ENCODE results near the gene FOXP1. TPM values are rescaled to one million over a fixed set of nuclear protein-coding genes. Genes with fewer than 3 reads are reported as not detected.

Gene FOXP1
- total and polyA plus RNA-seq, 8 donors = 12.3 to 215 (median 117) TPM

DNA sequence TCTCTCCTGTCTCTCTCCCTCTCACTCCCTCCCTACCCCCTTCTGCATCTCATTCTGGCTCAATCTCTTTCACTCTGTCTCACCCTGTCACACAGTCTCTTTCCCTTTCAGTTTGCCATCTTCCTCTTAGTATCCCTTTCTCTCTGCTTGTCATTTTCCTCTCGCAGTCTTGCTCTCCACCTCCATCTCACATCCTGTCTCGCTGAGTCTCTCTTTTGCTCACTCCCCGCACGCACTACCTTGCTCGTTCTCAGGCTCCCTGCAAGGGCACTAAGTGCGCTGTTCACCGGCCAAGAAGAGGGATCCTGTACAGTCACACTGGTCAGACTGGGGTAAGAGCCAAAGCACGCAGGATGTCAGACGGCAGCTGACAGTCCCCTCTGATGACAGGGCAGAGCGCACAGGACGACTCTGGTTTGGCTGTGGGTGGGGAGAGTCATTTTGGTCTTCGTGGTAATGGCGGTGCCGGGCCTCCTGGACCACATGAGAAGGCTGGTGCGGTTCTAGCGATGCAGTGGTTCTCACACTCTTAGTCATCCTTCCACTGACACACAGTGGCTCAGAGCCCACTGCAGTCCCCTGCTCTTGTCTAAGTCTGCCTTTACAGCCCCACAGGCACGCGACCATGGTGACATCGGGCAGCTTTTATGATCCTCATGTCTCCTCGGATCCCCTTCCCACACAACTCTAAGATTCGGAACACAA lies 356.8 kb downstream of the FOXP1 start:
- no peaks in the 10 kb centered on the region for H3K9me3 ChIP-seq
- no peak for DNase-seq
- TF ChIP-seq POLR2A (IDR thresholded peaks at IDR 0.05) = no peak
- TF ChIP-seq, protein P1, sequence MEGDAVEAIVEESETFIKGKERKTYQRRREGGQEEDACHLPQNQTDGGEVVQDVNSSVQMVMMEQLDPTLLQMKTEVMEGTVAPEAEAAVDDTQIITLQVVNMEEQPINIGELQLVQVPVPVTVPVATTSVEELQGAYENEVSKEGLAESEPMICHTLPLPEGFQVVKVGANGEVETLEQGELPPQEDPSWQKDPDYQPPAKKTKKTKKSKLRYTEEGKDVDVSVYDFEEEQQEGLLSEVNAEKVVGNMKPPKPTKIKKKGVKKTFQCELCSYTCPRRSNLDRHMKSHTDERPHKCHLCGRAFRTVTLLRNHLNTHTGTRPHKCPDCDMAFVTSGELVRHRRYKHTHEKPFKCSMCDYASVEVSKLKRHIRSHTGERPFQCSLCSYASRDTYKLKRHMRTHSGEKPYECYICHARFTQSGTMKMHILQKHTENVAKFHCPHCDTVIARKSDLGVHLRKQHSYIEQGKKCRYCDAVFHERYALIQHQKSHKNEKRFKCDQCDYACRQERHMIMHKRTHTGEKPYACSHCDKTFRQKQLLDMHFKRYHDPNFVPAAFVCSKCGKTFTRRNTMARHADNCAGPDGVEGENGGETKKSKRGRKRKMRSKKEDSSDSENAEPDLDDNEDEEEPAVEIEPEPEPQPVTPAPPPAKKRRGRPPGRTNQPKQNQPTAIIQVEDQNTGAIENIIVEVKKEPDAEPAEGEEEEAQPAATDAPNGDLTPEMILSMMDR (IDR thresholded peaks at IDR 0.05) = no peak
- no peaks in the 10 kb centered on the region for H3K27me3 ChIP-seq
- peak overlapping the region in 1 of 4 donors; percentile 17 for H3K4me3 ChIP-seq
- no peaks in the 10 kb centered on the region for H3K36me3 ChIP-seq
- H3K4me1 ChIP-seq = peaks cover 0 to 56% (median 16%) of the 10 kb centered on the region in 4 donors
- peak overlapping the region in 4 of 5 donors; percentile 56 to 74 (median 66) for H3K27ac ChIP-seq
- intact Hi-C loops (cut with DNase I; ENCODE audit: low total_unique reads) = no loop called here
- 69 to 80% (median 74%) methylated on average over 21 of the region's 21 CpGs for WGBS, 5 donors

DNA sequence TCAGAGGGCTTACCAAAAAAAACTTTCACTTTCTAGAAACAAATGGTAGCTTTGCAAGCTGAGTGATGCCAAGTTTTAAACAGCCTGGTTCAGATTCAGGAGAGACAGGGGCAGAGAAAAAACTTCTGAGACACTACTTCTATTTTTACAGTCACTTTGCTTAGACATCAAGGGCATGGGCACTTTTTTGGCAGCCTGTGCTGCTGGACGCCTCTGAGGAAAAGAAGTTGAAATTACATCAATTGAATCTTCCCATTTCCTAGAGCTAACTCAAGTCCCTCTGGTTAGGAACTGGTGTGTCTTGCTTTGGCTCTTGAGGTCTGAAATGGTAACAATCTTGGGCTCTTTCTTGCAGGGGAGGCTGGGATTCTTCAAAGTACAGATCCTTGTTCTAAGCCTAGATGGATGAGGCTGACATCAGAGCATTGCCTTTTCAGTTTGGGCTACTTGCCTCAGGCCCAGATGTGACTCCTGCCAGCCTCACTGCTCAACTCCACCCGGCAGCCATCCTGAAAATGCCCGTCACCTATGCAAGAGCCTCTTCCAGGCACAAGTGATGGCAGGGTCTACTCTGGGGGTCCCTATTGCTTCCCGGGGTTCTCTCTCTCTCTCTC lies 357.5 kb downstream of the FOXP1 start:
- DNase-seq = no peak
- Histone ChIP-seq H3K27ac (peak overlapping the region in 4 of 5 donors; percentile 56 to 74 (median 66)), H3K36me3 (no peaks in the 10 kb centered on the region), H3K9me3 (no peaks in the 10 kb centered on the region), H3K4me3 (peak overlapping the region in 2 of 4 donors; percentile 2 to 17), H3K4me1 (peaks cover 0 to 56% (median 16%) of the 10 kb centered on the region in 4 donors), H3K27me3 (no peaks in the 10 kb centered on the region)
- TF ChIP-seq POLR2AphosphoS5 (IDR thresholded peaks at IDR 0.05) = peak in 1 of 3 donors; percentile 19
- TF ChIP-seq POLR2A (IDR thresholded peaks at IDR 0.05) = no peak
- 55 to 86% (median 76%) methylated on average over 4 of the region's 4 CpGs for WGBS, 5 donors
- intact Hi-C loops (cut with DNase I; ENCODE audit: low total_unique reads) = no loop called here

DNA sequence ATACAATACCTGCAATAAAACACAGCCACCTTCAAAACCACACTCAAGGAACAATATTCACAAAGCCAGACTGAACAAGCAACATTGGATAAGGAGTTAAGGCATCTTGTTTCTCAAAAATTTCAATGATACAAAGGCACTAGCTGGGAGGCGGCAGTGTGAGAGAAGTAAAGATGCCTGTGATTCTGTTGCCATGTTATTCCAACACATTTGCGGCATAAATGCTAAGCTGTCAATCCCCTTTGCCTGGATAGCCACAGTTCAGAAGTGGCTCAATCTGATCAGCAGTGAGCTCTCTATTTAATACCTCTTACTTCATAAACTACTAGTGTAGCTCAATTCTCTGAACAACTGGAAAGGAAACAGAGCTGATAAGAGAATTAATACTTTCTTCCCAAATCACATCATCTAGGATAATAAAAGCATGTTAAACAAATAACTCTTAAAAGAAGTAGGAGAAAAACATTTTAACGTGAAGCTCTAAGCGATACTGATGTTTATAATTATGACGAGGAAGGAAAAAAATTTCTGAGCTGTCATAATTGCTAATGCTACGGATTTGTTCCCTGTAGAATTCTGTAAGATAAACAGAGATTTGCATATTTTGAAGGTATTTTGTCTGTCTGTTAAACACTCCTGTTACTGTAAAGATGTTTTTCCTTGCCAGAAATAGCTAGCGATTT lies 358.4 kb downstream of the FOXP1 start:
- intact Hi-C loops (cut with DNase I; ENCODE audit: low total_unique reads) = no loop called here
- Histone ChIP-seq H3K36me3 (no peaks in the 10 kb centered on the region), H3K4me1 (peaks cover 0 to 48% (median 16%) of the 10 kb centered on the region in 4 donors), H3K27ac (peak overlapping the region in 4 of 5 donors; percentile 56 to 74 (median 66)), H3K9me3 (no peaks in the 10 kb centered on the region), H3K27me3 (no peaks in the 10 kb centered on the region), H3K4me3 (peak overlapping the region in 1 of 4 donors; percentile 2)
- TF ChIP-seq, protein P1 (IDR thresholded peaks at IDR 0.05) = no peak
- no peak for TF ChIP-seq POLR2AphosphoS5 (IDR thresholded peaks at IDR 0.05)
- no peak for TF ChIP-seq EP300 (IDR thresholded peaks at IDR 0.05)
- TF ChIP-seq POLR2A (IDR thresholded peaks at IDR 0.05) = no peak
- DNase-seq = no peak
- WGBS, 5 donors = 57 to 64% (median 62%) methylated on average over 7 of the region's 7 CpGs

DNA sequence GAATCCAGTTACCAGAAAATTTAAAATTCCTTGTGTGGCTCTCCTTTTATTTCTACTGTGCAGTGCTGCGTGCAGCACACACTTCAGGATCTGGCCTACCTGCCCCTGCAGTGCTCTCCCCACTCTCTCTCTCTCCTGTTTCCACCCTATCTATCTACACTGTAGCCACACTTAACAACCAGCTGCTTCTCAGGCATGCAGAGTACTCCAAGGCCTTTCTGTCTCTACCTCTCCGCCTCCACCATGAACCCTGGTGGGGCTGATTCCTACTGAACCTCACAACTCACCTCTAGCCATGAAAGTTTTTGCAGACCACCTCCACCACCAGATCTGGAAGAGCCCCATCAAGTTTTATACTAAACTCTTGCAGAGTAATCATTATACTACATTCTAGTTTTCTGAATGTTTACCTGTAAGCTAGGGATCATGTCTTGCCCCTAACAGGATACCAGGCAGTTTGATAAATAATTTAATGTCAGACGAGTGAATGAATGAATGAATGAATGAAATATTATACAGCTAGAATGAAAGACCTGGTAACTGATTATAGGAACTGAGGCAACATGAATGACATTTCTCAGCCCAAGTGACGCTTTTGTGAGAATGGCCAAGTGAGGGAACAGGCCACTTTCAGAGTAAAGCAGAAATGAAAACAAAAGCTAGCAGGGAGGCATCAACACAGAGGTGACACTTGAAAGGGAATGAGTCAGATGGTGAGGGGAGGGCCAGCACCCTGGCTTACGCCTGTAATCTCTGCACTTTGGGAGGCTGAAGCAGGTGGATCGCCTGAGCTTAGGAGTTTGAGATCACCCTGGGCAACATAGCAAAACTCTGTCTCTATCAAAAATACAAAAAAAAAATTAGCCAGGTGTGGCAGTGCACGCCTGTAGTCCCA lies 363.5 kb downstream of the FOXP1 start:
- Histone ChIP-seq H3K27ac (no peak overlapping the region), H3K9me3 (no peaks in the 10 kb centered on the region), H3K27me3 (no peaks in the 10 kb centered on the region), H3K4me3 (no peak overlapping the region), H3K4me1 (peaks cover 0 to 24% (median 3%) of the 10 kb centered on the region in 4 donors), H3K36me3 (no peaks in the 10 kb centered on the region)
- intact Hi-C loops (cut with DNase I; ENCODE audit: low total_unique reads) = no loop called here
- no peak for DNase-seq
- TF ChIP-seq POLR2AphosphoS5 (IDR thresholded peaks at IDR 0.05) (no peak), EP300 (IDR thresholded peaks at IDR 0.05) (no peak), POLR2A (IDR thresholded peaks at IDR 0.05) (no peak)
- TF ChIP-seq, protein P1 (IDR thresholded peaks at IDR 0.05) = no peak
- WGBS, 5 donors = 85 to 92% (median 89%) methylated on average over 7 of the region's 7 CpGs
